ENCODE measurements around the gene KCNQ1.

DNA sequence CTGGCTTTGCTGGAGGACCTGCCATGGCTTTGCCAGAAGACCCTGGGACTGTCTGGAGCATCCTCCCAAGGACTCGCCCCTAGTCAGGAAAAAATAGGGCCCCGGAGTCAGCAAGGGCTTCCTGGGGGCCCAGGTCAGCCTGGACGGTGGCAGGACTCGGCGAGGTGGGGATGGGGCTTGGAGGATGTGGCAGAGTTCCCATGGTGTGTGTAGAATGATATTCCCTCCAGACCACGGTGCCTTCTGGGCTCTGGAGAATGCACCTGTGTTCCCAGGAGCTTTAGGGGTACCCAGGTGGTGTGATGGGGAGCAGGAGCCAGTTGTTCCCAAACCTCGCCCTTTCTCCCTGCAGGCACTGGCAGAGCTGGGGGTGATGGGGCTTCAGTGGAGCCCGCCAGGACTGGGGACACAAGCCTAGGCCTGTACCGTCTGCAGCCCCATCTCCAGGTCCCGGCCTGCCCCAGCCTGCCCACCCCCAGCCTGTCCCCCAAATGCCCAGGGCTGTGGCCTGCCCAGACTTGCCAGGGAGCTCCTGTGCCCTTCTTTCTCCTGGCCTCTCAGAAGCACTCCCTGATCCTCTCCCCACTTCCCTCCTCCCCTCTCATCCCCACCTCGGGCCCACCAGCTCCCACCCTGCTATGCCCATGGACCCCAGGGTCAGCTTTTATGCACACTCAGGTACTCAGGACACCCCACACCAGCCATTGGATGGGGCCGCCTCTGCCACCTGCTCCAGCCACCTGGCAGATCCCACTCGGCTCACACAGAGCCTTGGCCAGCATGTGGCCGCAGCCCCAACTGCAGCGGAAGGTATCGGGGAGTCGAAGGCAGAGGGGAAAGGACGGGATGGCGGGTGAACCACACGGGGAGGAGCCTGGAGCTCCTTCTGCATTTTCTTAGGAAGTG, 358.6 kb downstream of the KCNQ1 start:
- TF ChIP-seq EZH2phosphoT487 (IDR thresholded peaks at IDR 0.05; ENCODE audit: insufficient read depth, low read depth): no peak
- TF ChIP-seq EZH2 (IDR thresholded peaks at IDR 0.05; ENCODE audit: insufficient read depth, poor library complexity, severe bottlenecking): no peak
